Measurements from ENCODE around the gene AFM. TPM values are rescaled to one million over a fixed set of nuclear protein-coding genes. Genes with fewer than 3 reads are reported as not detected.

Gene AFM
- polyA plus RNA-seq, 2 of the 4 experiments (the other 2 are of a cell fraction) = not detected

DNA sequence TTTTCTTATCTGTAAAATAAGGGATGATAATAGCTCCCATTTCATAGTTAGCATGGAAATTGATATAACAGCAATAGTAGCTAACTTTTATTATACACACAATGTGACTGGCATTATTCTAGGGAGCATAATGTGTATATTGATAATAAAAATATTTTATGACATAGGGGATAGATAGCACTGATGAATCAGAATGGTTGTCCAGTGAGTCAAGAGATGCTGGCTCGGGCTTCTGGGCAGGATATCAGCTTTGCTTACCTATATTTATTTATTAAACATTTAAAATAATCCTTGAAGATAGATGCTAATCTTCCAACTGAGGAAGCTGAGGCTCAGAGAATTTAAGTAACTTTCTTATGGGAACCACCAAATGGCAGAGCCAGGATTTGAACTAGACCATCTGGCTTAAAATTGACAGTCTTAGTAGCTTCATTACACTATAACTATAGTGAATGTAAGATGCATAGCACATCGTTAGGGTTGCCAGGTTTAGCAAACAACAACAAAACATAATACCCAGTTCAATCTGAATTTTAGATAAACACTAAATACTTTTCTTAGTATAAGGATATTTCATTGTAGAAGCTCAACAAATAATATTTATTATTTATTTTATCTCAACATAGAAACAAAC is 42.8 kb upstream of the AFM start (continued):
- TF ChIP-seq, protein P1, sequence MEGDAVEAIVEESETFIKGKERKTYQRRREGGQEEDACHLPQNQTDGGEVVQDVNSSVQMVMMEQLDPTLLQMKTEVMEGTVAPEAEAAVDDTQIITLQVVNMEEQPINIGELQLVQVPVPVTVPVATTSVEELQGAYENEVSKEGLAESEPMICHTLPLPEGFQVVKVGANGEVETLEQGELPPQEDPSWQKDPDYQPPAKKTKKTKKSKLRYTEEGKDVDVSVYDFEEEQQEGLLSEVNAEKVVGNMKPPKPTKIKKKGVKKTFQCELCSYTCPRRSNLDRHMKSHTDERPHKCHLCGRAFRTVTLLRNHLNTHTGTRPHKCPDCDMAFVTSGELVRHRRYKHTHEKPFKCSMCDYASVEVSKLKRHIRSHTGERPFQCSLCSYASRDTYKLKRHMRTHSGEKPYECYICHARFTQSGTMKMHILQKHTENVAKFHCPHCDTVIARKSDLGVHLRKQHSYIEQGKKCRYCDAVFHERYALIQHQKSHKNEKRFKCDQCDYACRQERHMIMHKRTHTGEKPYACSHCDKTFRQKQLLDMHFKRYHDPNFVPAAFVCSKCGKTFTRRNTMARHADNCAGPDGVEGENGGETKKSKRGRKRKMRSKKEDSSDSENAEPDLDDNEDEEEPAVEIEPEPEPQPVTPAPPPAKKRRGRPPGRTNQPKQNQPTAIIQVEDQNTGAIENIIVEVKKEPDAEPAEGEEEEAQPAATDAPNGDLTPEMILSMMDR (IDR thresholded peaks at IDR 0.05) = no peak
- TF ChIP-seq RARB (CRISPR knock-in tag; IDR thresholded peaks at IDR 0.05) (no peak), FOXS1 (CRISPR knock-in tag; IDR thresholded peaks at IDR 0.05) (no peak), ZSCAN20 (CRISPR knock-in tag; IDR thresholded peaks at IDR 0.05) (no peak), EHF (CRISPR knock-in tag; IDR thresholded peaks at IDR 0.05) (no peak), RAD21 (conservative IDR thresholded peaks at IDR 0.05 in 1 of 2, IDR thresholded peaks at IDR 0.05 in 1 of 2) (no peak), EP300 (IDR thresholded peaks at IDR 0.05) (no peak)
- TF ChIP-seq, protein P2, sequence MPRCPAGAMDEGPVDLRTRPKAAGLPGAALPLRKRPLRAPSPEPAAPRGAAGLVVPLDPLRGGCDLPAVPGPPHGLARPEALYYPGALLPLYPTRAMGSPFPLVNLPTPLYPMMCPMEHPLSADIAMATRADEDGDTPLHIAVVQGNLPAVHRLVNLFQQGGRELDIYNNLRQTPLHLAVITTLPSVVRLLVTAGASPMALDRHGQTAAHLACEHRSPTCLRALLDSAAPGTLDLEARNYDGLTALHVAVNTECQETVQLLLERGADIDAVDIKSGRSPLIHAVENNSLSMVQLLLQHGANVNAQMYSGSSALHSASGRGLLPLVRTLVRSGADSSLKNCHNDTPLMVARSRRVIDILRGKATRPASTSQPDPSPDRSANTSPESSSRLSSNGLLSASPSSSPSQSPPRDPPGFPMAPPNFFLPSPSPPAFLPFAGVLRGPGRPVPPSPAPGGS (IDR thresholded peaks at IDR 0.05) = no peak

DNA sequence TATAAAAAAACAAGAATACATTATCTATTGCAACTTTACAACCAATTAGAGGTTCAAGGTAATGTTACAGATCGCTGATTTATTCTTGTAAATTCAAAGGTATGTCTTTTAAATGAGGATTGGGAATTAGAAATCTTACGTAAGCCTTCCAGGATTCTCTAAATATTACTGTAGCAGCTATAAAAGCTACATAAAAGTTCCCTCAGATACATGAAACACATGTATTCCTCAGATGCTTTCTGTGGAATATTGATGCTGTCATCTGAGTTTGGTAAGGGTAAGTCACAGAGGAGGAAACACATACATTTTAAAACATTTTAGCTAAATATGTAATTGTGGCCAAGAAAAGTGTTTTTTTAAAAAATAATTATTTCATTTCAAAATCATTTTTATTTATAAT is 42.1 kb upstream of the AFM start:
- Histone ChIP-seq H3K27ac (no peak overlapping the region), H3K4me1 (peaks cover 8% of the 10 kb centered on the region; the same call in 2 of the 3 replicates), H3K9me3 (no peaks in the 10 kb centered on the region), H3K4me3 (no peak overlapping the region), H3K4me2 (no peak overlapping the region)
- 61% methylated on average over 2 of the region's 2 CpGs for WGBS (ENCODE audit: missing lambda C conversion rate)
- TF ChIP-seq JUN (IDR thresholded peaks at IDR 0.05) = no peak
- TF ChIP-seq POLR2A (IDR thresholded peaks at IDR 0.05; ENCODE audit: low read length) = no peak
- TF ChIP-seq, protein P3, sequence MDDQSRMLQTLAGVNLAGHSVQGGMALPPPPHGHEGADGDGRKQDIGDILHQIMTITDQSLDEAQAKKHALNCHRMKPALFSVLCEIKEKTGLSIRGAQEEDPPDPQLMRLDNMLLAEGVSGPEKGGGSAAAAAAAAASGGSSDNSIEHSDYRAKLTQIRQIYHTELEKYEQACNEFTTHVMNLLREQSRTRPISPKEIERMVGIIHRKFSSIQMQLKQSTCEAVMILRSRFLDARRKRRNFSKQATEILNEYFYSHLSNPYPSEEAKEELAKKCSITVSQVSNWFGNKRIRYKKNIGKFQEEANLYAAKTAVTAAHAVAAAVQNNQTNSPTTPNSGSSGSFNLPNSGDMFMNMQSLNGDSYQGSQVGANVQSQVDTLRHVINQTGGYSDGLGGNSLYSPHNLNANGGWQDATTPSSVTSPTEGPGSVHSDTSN (IDR thresholded peaks at IDR 0.05) = no peak
- TF ChIP-seq RAD21 (conservative IDR thresholded peaks at IDR 0.05 in 1 of 2, IDR thresholded peaks at IDR 0.05 in 1 of 2) = no peak
- no peak for TF ChIP-seq CHD4 (IDR thresholded peaks at IDR 0.05; ENCODE audit: borderline replicate concordance)
- no peak for TF ChIP-seq NPAS2 (CRISPR knock-in tag; IDR thresholded peaks at IDR 0.05; ENCODE audit: borderline replicate concordance)
- no peak for ATAC-seq
- no peak for DNase-seq (ENCODE audit: low read depth in 1 of 2, low spot score in 1 of 2)
- ChIA-PET CTCF (interaction anchor here (1.5 kb wide), 1 partner anchor 98 kb away, joined by 4 read pairs; no protein-coding TSS in a partner anchor), POLR2A (no interaction called here)
- no peak for FAIRE-seq

DNA sequence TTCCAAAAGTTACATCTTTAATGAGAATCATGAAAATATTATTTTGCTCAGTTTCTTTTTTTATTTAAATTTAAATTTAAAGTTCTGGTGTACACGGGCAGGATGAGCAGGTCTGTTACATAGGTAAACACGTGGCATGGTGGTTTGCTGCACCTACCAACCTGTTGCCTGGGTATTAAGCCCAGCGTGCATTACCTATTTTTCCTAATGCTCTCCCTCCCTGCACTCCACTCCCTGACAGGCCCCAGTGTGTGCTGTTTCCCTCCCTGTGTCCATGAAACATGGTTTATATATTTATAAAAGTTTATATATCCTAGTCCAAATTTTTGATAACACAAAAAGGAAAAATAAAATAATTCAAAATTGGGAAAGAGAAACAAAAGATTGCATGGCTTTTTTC is 41.6 kb upstream of the AFM start:
- Histone ChIP-seq H3K4me1 (peaks cover 8% of the 10 kb centered on the region; the same call in 2 of the 3 replicates), H3K4me2 (no peak overlapping the region), H3K4me3 (no peak overlapping the region), H3K27ac (no peak overlapping the region), H3K9me3 (no peaks in the 10 kb centered on the region)
- ChIA-PET CTCF (no interaction called here), POLR2A (no interaction called here)
- ATAC-seq (no peak), DNase-seq (ENCODE audit: low read depth in 1 of 2, low spot score in 1 of 2) (no peak), FAIRE-seq (no peak)
- TF ChIP-seq JUNB (IDR thresholded peaks at IDR 0.05) = no peak
- TF ChIP-seq, protein P4, sequence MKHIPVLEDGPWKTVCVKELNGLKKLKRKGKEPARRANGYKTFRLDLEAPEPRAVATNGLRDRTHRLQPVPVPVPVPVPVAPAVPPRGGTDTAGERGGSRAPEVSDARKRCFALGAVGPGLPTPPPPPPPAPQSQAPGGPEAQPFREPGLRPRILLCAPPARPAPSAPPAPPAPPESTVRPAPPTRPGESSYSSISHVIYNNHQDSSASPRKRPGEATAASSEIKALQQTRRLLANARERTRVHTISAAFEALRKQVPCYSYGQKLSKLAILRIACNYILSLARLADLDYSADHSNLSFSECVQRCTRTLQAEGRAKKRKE (CRISPR knock-in tag; IDR thresholded peaks at IDR 0.05; ENCODE audit: low read depth) = no peak
- TF ChIP-seq HOXA7 (CRISPR knock-in tag; IDR thresholded peaks at IDR 0.05) = no peak
- 70% methylated on average over 3 of the region's 3 CpGs for WGBS (ENCODE audit: missing lambda C conversion rate)

DNA sequence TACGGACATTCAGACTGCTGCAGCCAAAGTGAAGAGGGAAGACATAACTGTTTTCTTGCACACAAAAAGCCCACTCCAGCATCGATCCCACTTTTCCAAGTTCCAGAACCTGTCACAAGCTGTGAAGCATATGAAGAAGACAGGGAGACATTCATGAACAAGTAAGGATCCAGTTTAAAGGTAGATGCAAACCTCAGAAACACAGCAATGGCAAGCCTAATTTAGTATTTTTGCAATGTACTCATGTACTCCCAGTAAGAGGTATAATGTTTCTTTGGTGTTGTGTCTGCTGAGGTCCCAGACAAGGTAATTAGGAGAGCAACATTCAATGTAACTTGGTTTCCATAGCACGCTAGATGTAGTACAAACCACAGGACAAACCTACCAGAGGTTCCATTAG is 40.9 kb upstream of the AFM start:
- DNase-seq (ENCODE audit: low read depth in 1 of 2, low spot score in 1 of 2) (no peak), ATAC-seq (no peak), FAIRE-seq (no peak)
- ChIA-PET CTCF (no interaction called here), POLR2A (no interaction called here)
- no peak for TF ChIP-seq CEBPB (IDR thresholded peaks at IDR 0.05)
- TF ChIP-seq MAFK (IDR thresholded peaks at IDR 0.05; ENCODE audit: partially characterized antibody) = no peak
- no peak for TF ChIP-seq RAD21 (conservative IDR thresholded peaks at IDR 0.05 in 1 of 2, IDR thresholded peaks at IDR 0.05 in 1 of 2)
- no peak for TF ChIP-seq ESRRA (IDR thresholded peaks at IDR 0.05; ENCODE audit: borderline replicate concordance, low read length)
- TF ChIP-seq NR3C1 (IDR thresholded peaks at IDR 0.05) = no peak
- TF ChIP-seq, protein P5, sequence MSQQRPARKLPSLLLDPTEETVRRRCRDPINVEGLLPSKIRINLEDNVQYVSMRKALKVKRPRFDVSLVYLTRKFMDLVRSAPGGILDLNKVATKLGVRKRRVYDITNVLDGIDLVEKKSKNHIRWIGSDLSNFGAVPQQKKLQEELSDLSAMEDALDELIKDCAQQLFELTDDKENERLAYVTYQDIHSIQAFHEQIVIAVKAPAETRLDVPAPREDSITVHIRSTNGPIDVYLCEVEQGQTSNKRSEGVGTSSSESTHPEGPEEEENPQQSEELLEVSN (IDR thresholded peaks at IDR 0.05; ENCODE audit: borderline replicate concordance, low read depth) = no peak
- no peak for TF ChIP-seq SMC3 (IDR thresholded peaks at IDR 0.05)
- H3K4me2 ChIP-seq = no peak overlapping the region
- whole genome bisulfite sequencing (ENCODE audit: missing lambda C conversion rate) = 89% methylated on average over 3 of the region's 3 CpGs
- H3K9me3 ChIP-seq = no peaks in the 10 kb centered on the region
- H3K4me3 ChIP-seq = no peak overlapping the region
- H3K4me1 ChIP-seq = peaks cover 8% of the 10 kb centered on the region; the same call in 2 of the 3 replicates
- no peak overlapping the region for H3K27ac ChIP-seq

Data from A549 (cell line).